OCI-LY7 (cell line): Measurements from ENCODE around the gene DYDC1. TPM values are rescaled to one million over a fixed set of nuclear protein-coding genes. Genes with fewer than 3 reads are reported as not detected.

Source experiments
- Bru-seq: library from RNA; stranded (reverse); fragments of 400-500 nt; gene quantifications from one replicate; lab custom pipeline; 2021; lab: Mats Ljungman, UMichigan
- BruChase-seq, 2 experiments: library from RNA; stranded (reverse); fragments of 400-500 nt; gene quantifications; one replicate each; lab custom pipeline; 2021; lab: Mats Ljungman, UMichigan
- BruUV-seq: library from RNA; stranded (reverse); fragments of 400-500 nt; replicated peaks from 2 replicates; lab custom pipeline; 2021; lab: Mats Ljungman, UMichigan
- CTCF ChIA-PET: fragments of 300-600 bp; sonication (Branson Sonifier 250); formaldehyde crosslinking; loops from one replicate; lab custom pipeline; 2022; ENCODE audit warnings: antibody characterized with exemption; ENCODE audit not compliant: unreplicated experiment; lab: Charles Lee
- POLR2A ChIA-PET: fragments of 300-600 bp; sonication (Branson Sonifier 250); formaldehyde crosslinking; loops from one replicate; lab custom pipeline; 2022; ENCODE audit warnings: antibody characterized with exemption; lab: Charles Lee
- DNase-seq: peaks from one replicate; pipeline ENCODE4 v3.0.0-alpha.2; 2015; ENCODE audit warnings: low spot score
- H2AFZ ChIP-seq: fragments of 200-600 bp; sonication (generic), shearing (Covaris generic); 2 replicates; pipeline ENCODE4 v1.6.1; 2014; ENCODE audit warnings: mild to moderate bottlenecking, antibody characterized with exemption, low read length, moderate library complexity
- H3K27ac ChIP-seq: fragments of 200-600 bp; sonication (generic); 2 replicates; pipeline ENCODE4 v1.5.1; 2014; ENCODE audit warnings: mixed run types, low read depth, mild to moderate bottlenecking, moderate library complexity, low read length, inconsistent platforms; ENCODE audit not compliant: poor library complexity, severe bottlenecking
- H3K36me3 ChIP-seq: fragments of 200-600 bp; sonication (generic); 2 replicates; pipeline ENCODE4 v1.6.1; 2014; ENCODE audit warnings: mild to moderate bottlenecking, antibody characterized with exemption, low read length, moderate library complexity, mixed read lengths; ENCODE audit not compliant: insufficient read depth
- H3K4me1 ChIP-seq: fragments of 200-600 bp; sonication (generic); 2 replicates; pipeline ENCODE4 v1.5.1; 2014; ENCODE audit warnings: mild to moderate bottlenecking, low read length; ENCODE audit not compliant: insufficient read depth, poor library complexity, severe bottlenecking
- H3K4me2 ChIP-seq: fragments of 200-600 bp; sonication (generic); 2 replicates; pipeline ENCODE4 v1.6.1; 2014; ENCODE audit warnings: mild to moderate bottlenecking, low read length
- H3K4me3 ChIP-seq: fragments of 200-600 bp; sonication (generic); 2 replicates; pipeline ENCODE4 v1.5.1; 2014; ENCODE audit warnings: mild to moderate bottlenecking, low read depth, low read length; ENCODE audit not compliant: poor library complexity, severe bottlenecking
- H3K79me2 ChIP-seq: fragments of 200-600 bp; sonication (generic); 2 replicates; pipeline ENCODE4 v1.6.1; 2016; ENCODE audit warnings: low read depth, mild to moderate bottlenecking, low read length, moderate library complexity, mixed read lengths; ENCODE audit not compliant: insufficient read depth
- H3K9me2 ChIP-seq: fragments of 200-600 bp; sonication (generic); 2 replicates; pipeline ENCODE4 v1.6.1; 2016; ENCODE audit warnings: mild to moderate bottlenecking, low read length, mixed read lengths; ENCODE audit not compliant: insufficient read depth
- H3K9me3 ChIP-seq: fragments of 200-600 bp; sonication (generic); 2 replicates; pipeline ENCODE4 v1.6.1; 2014; ENCODE audit warnings: mild to moderate bottlenecking, mixed run types, low read length, mixed read lengths
- H4K20me1 ChIP-seq: fragments of 200-600 bp; sonication (generic); 2 replicates; pipeline ENCODE4 v1.6.1; 2014; ENCODE audit warnings: mild to moderate bottlenecking, antibody characterized with exemption, low read length, moderate library complexity, mixed read lengths; ENCODE audit not compliant: insufficient read depth
- CTCF ChIP-seq: fragments of 200-600 bp; sonication (generic); conservative IDR thresholded peaks from 2 replicates; pipeline ENCODE4 v1.5.1; 2014; ENCODE audit warnings: mild to moderate bottlenecking, antibody characterized with exemption, low read length, moderate library complexity, mixed read lengths
- EZH2phosphoT487 ChIP-seq: fragments of 200-600 bp; sonication (generic); IDR thresholded peaks from 2 replicates; pipeline ENCODE4 v1.6.1; 2018; ENCODE audit warnings: low read depth, borderline replicate concordance, mild to moderate bottlenecking, mixed run types, antibody characterized with exemption, low read length, moderate library complexity, mixed read lengths
- intact Hi-C: fragments of 100-400 bp; cut with micrococcal nuclease; formaldehyde crosslinking; loops from one replicate; pipeline ENCODE4 v1.10.0; 2022; ENCODE audit not compliant: unreplicated experiment
- long read RNA-seq: library from polyadenylated mRNA; stranded (forward); transcript quantifications from one replicate; pipeline ENCODE4 v2.0.0, GENCODE V29; 2022
- total RNA-seq, 2 experiments: library from RNA; depleted of rRNA in 1 of 2; stranded (reverse); fragments of >200 nt in 1 of 2; shearing (Covaris generic) in 1 of 2; gene quantifications; 2 replicates each; pipeline ENCODE4 v1.2.3, GENCODE V29; 2014 to 2022

Gene DYDC1
- not detected in 2 replicates for total RNA-seq (2014; rRNA removed; shearing (Covaris generic))
- not detected in 2 replicates for total RNA-seq (2022)
- Bru-seq, nascent RNA: not detected
- not detected for BruChase-seq, experiment 1, labeled RNA remaining after a 6-hour chase
- not detected for BruChase-seq, experiment 2, labeled RNA remaining after a 2-hour chase
- long read RNA-seq: 0 reads

DNA sequence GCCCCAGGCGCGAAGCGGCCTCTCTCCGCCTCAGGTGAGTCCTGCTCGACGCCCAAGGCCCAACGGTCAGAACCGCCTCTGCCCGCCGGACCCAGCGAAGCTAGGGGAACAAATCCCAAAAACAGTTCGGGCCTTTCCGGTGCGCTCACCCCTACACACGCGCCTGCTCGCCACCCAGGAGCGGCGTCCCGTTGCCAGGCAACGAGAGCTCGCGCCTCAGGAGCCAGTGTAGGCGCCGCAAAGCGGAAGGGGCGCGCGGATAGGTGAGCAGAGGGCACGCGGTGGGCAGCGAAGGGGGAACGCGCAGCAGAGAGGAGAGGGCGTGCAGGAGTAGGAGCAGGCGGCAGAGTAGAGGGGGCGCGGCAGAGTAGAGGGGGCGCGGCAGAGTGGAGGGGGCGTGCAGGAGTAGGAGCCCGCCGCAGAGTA is at the start of gene DYDC1, which contains the start of gene DYDC2:
Gene DYDC1, minus strand, starts transcription at position 193 of the 426 bp plus-strand sequence. CDS start 4,154 bp downstream, outside the sequence.
Gene DYDC2, plus strand, starts transcription at position 219 of the 426 bp plus-strand sequence. CDS start 5,663 bp downstream, outside the sequence.
- no peaks in the 10 kb centered on the region for H3K9me2 ChIP-seq
- no peak within 1 kb of the TSS for H2AFZ ChIP-seq
- H3K4me1 ChIP-seq: no peaks in the 10 kb centered on the region
- TF ChIP-seq EZH2phosphoT487 (no peak), CTCF (no peak)
- H3K9me3 ChIP-seq: no peaks in the 10 kb centered on the region
- no peak for DNase-seq
- CTCF ChIA-PET: no interaction called here
- intact Hi-C loops: no loop called here
- no peaks in the 10 kb centered on the region for H4K20me1 ChIP-seq
- POLR2A ChIA-PET: no interaction called here
- no TSS peak for BruUV-seq
- H3K27ac ChIP-seq: no peak within 1 kb of the TSS
- no peaks in the 10 kb centered on the region for H3K79me2 ChIP-seq
- no peaks in the 10 kb centered on the region for H3K36me3 ChIP-seq
- no peak within 1 kb of the TSS for H3K4me3 ChIP-seq
- no peak within 1 kb of the TSS for H3K4me2 ChIP-seq

GRCh38 chr10:80406204-80406603 is 49.6 kb upstream of the DYDC1 start:
- intact Hi-C loops: no loop called here
- ChIA-PET CTCF (no interaction called here), POLR2A (interaction anchor here (0.8 kb wide), 1 partner anchor 16 kb away, joined by 3 read pairs; no protein-coding TSS in a partner anchor)
- no peak overlapping the region for H2AFZ ChIP-seq
- H3K27ac ChIP-seq: no peak overlapping the region
- BruUV-seq: no TSS peak
- TF ChIP-seq CTCF (no peak), EZH2phosphoT487 (no peak)
- no peaks in the 10 kb centered on the region for H3K9me3 ChIP-seq
- H3K4me3 ChIP-seq: no peak overlapping the region
- H3K9me2 ChIP-seq: no peaks in the 10 kb centered on the region
- H3K4me1 ChIP-seq: no peaks in the 10 kb centered on the region
- H3K4me2 ChIP-seq: no peak overlapping the region
- no peaks in the 10 kb centered on the region for H4K20me1 ChIP-seq
- DNase-seq: no peak
- H3K36me3 ChIP-seq: no peaks in the 10 kb centered on the region
- no peaks in the 10 kb centered on the region for H3K79me2 ChIP-seq

GRCh38 chr10:80405626-80406025 is 49.1 kb upstream of the DYDC1 start:
- H4K20me1 ChIP-seq: no peaks in the 10 kb centered on the region
- no peak overlapping the region for H2AFZ ChIP-seq
- no peaks in the 10 kb centered on the region for H3K9me2 ChIP-seq
- H3K4me1 ChIP-seq: no peaks in the 10 kb centered on the region
- TF ChIP-seq EZH2phosphoT487 (no peak), CTCF (no peak)
- no peaks in the 10 kb centered on the region for H3K79me2 ChIP-seq
- intact Hi-C loops: no loop called here
- H3K36me3 ChIP-seq: no peaks in the 10 kb centered on the region
- no peak overlapping the region for H3K27ac ChIP-seq
- no peaks in the 10 kb centered on the region for H3K9me3 ChIP-seq
- ChIA-PET POLR2A (interaction anchor here (0.6 to 0.8 kb wide), 2 partner anchors 16 to 60 kb away, joined by 3 read pairs; no protein-coding TSS in a partner anchor), CTCF (no interaction called here)
- no peak for DNase-seq
- no peak overlapping the region for H3K4me3 ChIP-seq
- no TSS peak for BruUV-seq
- H3K4me2 ChIP-seq: no peak overlapping the region
